ENCODE measurements around the gene SRGAP3.

Gene SRGAP3

GRCh38 chr3:9137676-9138075 is 111.8 kb downstream of the SRGAP3 start:
- DNase-seq: no peak

GRCh38 chr3:9136746-9137465 is 112.5 kb downstream of the SRGAP3 start:
- no peak for DNase-seq

GRCh38 chr3:9135930-9136525 is 113.4 kb downstream of the SRGAP3 start:
- DNase-seq: no peak

GRCh38 chr3:9135526-9135925 is 113.9 kb downstream of the SRGAP3 start:
- no peak for DNase-seq

GRCh38 chr3:9133656-9134055 is 115.8 kb downstream of the SRGAP3 start:
- DNase-seq: no peak

GRCh38 chr3:9130345-9131305 is 118.8 kb downstream of the SRGAP3 start:
- DNase-seq: peak; percentile 68

- DNase-seq: no peak
These were observed 120.1 kb downstream of the SRGAP3 start for GRCh38 chr3:9129365-9129764.

GRCh38 chr3:9125278-9125951 is 124.0 kb downstream of the SRGAP3 start:
- no peak for DNase-seq

- no peak for DNase-seq
These were observed 124.7 kb downstream of the SRGAP3 start for GRCh38 chr3:9124730-9125129.

GRCh38 chr3:9123840-9124239 is 125.6 kb downstream of the SRGAP3 start:
- DNase-seq: no peak

GRCh38 chr3:9122732-9123364 is 126.6 kb downstream of the SRGAP3 start:
- DNase-seq: no peak

GRCh38 chr3:9121366-9122001 is 128.0 kb downstream of the SRGAP3 start:
- no peak for DNase-seq

GRCh38 chr3:9119331-9119730 is 130.1 kb downstream of the SRGAP3 start:
- no peak for DNase-seq

GRCh38 chr3:9118222-9118621 is 131.2 kb downstream of the SRGAP3 start:
- DNase-seq: no peak

- DNase-seq: no peak
These were observed 132.2 kb downstream of the SRGAP3 start for GRCh38 chr3:9117220-9117619.

GRCh38 chr3:9116336-9116735 is 133.1 kb downstream of the SRGAP3 start:
- no peak for DNase-seq

- DNase-seq: no peak
These were observed 134.1 kb downstream of the SRGAP3 start for GRCh38 chr3:9115336-9115735.

- DNase-seq: no peak
These were observed 136.4 kb downstream of the SRGAP3 start for GRCh38 chr3:9113040-9113439.

GRCh38 chr3:9111866-9112265 is 137.6 kb downstream of the SRGAP3 start:
- no peak for DNase-seq

- DNase-seq: no peak
These were observed 138.0 kb downstream of the SRGAP3 start for GRCh38 chr3:9111417-9111816.

GRCh38 chr3:9110802-9111201 is 138.6 kb downstream of the SRGAP3 start:
- no peak for DNase-seq

GRCh38 chr3:9110316-9110715 is 139.1 kb downstream of the SRGAP3 start:
- DNase-seq: no peak

Data from NCI-H2227 treated with DMSO at 0.1 percent for 48 hours (cell line).